WTC11 (cell line): Measurements from ENCODE around the gene LIG3. TPM values are rescaled to one million over a fixed set of nuclear protein-coding genes. Genes with fewer than 3 reads are reported as not detected.

Experiments
- ATAC-seq: fragments of 200-7000 bp; cut with Tn5 transposase; 2 replicates; pipeline ENCODE4 v1.10.0; 2021; ENCODE audit warnings: mild to moderate bottlenecking, moderate library complexity
- CTCF ChIA-PET: fragments of 300-600 bp; sonication (Branson Sonifier 250); formaldehyde crosslinking; loops from one replicate; lab custom pipeline; 2021; ENCODE audit warnings: antibody characterized with exemption; lab: Charles Lee
- POLR2A ChIA-PET: fragments of 350-600 bp; sonication (Branson Sonifier 250); formaldehyde crosslinking; loops from one replicate; lab custom pipeline; 2021; ENCODE audit warnings: antibody characterized with exemption; lab: Charles Lee
- DNase-seq: peaks from one replicate; pipeline ENCODE4 v3.0.0; 2021; ENCODE audit warnings: low spot score
- H3K27ac Mint-ChIP-seq: 2 replicates; pipeline ENCODE4 v1.8.0; 2021; ENCODE audit warnings: mixed read lengths
- H3K27me3 Mint-ChIP-seq: 2 replicates; pipeline ENCODE4 v1.8.0; 2021; ENCODE audit warnings: low read depth, mild to moderate bottlenecking, moderate library complexity, mixed read lengths
- H3K36me3 Mint-ChIP-seq: 2 replicates; pipeline ENCODE4 v1.8.0; 2021; ENCODE audit warnings: mixed read lengths
- H3K4me1 Mint-ChIP-seq: 2 replicates; pipeline ENCODE4 v1.8.0; 2022; ENCODE audit warnings: mixed read lengths
- H3K4me3 Mint-ChIP-seq: 2 replicates; pipeline ENCODE4 v1.8.0; 2021; ENCODE audit warnings: mild to moderate bottlenecking, moderate library complexity, mixed read lengths
- H3K9me3 Mint-ChIP-seq: 2 replicates; pipeline ENCODE4 v1.8.0; 2021; ENCODE audit warnings: mixed read lengths
- EMX1 ChIP-seq: fragments of 250-450 bp; sonication (Bioruptor Pico); IDR thresholded peaks from 2 replicates; pipeline ENCODE4 v1.8.0; 2021; ENCODE audit warnings: mild to moderate bottlenecking
- ERG ChIP-seq: fragments of 250-450 bp; sonication (Bioruptor Pico); IDR thresholded peaks from 2 replicates; pipeline ENCODE4 v1.8.0; 2021; ENCODE audit warnings: mild to moderate bottlenecking
- GTF2I ChIP-seq: fragments of 250-450 bp; sonication (Bioruptor Pico); conservative IDR thresholded peaks from 2 replicates; pipeline ENCODE4 v1.4.0; 2021; ENCODE audit warnings: mild to moderate bottlenecking
- HMGXB4 ChIP-seq: sonication (generic); formaldehyde crosslinking; IDR thresholded peaks from 2 replicates; pipeline ENCODE4 v1.8.1; 2023; ENCODE audit warnings: mild to moderate bottlenecking, moderate library complexity, missing genetic modification reagents
- JAZF1 ChIP-seq: fragments of 250-450 bp; sonication (Bioruptor Pico); IDR thresholded peaks from 2 replicates; pipeline ENCODE4 v1.9.0; 2021; ENCODE audit warnings: moderate library complexity, mild to moderate bottlenecking, inconsistent platforms
- JUN ChIP-seq: sonication (generic); formaldehyde crosslinking; IDR thresholded peaks from 2 replicates; pipeline ENCODE4 v1.8.0; 2023; ENCODE audit warnings: mild to moderate bottlenecking, missing genetic modification reagents
- NFE2L1 ChIP-seq: sonication (generic); formaldehyde crosslinking; IDR thresholded peaks from 2 replicates; pipeline ENCODE4 v1.8.1; 2023; ENCODE audit warnings: missing genetic modification reagents
- NR1H2 ChIP-seq: sonication (generic); formaldehyde crosslinking; IDR thresholded peaks from 2 replicates; pipeline ENCODE4 v1.9.0; 2021; ENCODE audit warnings: mild to moderate bottlenecking, moderate library complexity, missing genetic modification reagents
- TCF7 ChIP-seq: sonication (generic); formaldehyde crosslinking; IDR thresholded peaks from 2 replicates; pipeline ENCODE4 v1.8.0; 2022; ENCODE audit warnings: mild to moderate bottlenecking, low read depth, missing genetic modification reagents, moderate library complexity
- TEAD4 ChIP-seq: sonication (generic); formaldehyde crosslinking; IDR thresholded peaks from 2 replicates; pipeline ENCODE4 v1.8.0; 2022; ENCODE audit warnings: mild to moderate bottlenecking, missing genetic modification reagents
- USF2 ChIP-seq: sonication (generic); formaldehyde crosslinking; IDR thresholded peaks from 2 replicates; pipeline ENCODE4 v1.8.1; 2023; ENCODE audit warnings: mild to moderate bottlenecking, missing genetic modification reagents, moderate library complexity
- ZNF121 ChIP-seq: sonication (generic); formaldehyde crosslinking; IDR thresholded peaks from 2 replicates; pipeline ENCODE4 v1.8.0; 2023; ENCODE audit warnings: missing genetic modification reagents
- ZNF263 ChIP-seq: sonication (generic); formaldehyde crosslinking; IDR thresholded peaks from 2 replicates; pipeline ENCODE4 v1.8.1; 2022; ENCODE audit warnings: low read depth, mild to moderate bottlenecking, moderate library complexity, missing genetic modification reagents
- ZNF532 ChIP-seq: fragments of 250-450 bp; sonication (Bioruptor Pico); IDR thresholded peaks from 2 replicates; pipeline ENCODE4 v1.9.0; 2021; ENCODE audit warnings: mild to moderate bottlenecking, borderline replicate concordance
- total RNA-seq: library from RNA; stranded (reverse); gene quantifications from 3 replicates; pipeline ENCODE4 v1.2.3, GENCODE V29; 2021
- TF ChIP-seq, protein P1 (sequence below): sonication (generic); formaldehyde crosslinking; IDR thresholded peaks from 2 replicates; pipeline ENCODE4 v1.8.1; 2022; ENCODE audit warnings: mild to moderate bottlenecking, missing genetic modification reagents, moderate library complexity, borderline replicate concordance
- TF ChIP-seq, protein P2 (sequence below): sonication (generic); formaldehyde crosslinking; IDR thresholded peaks from 2 replicates; pipeline ENCODE4 v1.8.1; 2023; ENCODE audit warnings: mild to moderate bottlenecking, missing genetic modification reagents

The LIG3 gene
- total RNA-seq, 1 experiment from 2014 or later: 92.3 TPM

DNA sequence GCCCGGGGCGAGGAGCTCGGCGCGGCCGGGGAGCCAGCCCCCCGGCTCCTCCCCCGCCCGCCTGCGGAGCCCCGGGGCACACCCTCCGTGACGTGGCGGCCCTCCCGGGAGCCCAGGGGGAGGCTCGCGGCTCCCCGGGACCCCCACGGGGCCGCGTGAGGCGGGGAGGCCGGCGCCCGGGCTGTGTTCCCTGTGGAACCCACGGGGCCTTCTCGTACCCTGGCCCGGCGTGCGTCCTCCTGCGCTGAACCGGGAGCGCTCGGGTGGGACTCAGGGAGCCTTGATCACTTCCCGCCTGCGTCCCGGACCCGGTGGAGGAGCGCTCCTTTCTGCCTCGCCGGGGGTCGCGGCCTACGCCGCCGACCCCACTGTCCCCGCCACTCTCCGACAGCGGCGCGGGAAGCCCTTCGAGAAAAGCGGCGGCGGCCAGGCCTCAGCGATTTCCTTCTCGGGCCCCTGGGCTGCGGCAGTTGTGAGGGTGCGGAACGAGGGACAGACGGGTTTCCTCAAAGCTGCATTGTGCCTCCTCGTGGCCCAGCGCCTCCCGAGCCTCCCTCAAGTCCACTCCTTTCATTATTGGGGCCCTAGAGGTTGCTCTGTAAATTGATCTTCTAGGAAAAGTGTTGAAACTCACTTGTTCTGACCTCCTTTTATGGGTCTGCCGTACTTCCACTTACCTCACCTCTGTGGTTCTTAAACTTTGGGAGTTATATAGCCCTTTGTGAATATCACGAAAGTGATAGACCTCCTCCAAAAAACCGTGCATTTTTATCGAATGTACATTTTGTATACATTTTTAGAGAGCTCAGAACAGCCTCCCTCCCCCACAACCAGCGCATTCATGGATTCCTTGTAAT is 597 bp downstream of the LIG3 start (continued):
- TF ChIP-seq, protein P1, sequence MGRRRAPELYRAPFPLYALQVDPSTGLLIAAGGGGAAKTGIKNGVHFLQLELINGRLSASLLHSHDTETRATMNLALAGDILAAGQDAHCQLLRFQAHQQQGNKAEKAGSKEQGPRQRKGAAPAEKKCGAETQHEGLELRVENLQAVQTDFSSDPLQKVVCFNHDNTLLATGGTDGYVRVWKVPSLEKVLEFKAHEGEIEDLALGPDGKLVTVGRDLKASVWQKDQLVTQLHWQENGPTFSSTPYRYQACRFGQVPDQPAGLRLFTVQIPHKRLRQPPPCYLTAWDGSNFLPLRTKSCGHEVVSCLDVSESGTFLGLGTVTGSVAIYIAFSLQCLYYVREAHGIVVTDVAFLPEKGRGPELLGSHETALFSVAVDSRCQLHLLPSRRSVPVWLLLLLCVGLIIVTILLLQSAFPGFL (CRISPR knock-in tag): no peak
- TF ChIP-seq HMGXB4 (CRISPR knock-in tag): peak; percentile 32; the same call in 1 of the 2 replicates
- TF ChIP-seq, all 79 proteins: peak for 8

DNA sequence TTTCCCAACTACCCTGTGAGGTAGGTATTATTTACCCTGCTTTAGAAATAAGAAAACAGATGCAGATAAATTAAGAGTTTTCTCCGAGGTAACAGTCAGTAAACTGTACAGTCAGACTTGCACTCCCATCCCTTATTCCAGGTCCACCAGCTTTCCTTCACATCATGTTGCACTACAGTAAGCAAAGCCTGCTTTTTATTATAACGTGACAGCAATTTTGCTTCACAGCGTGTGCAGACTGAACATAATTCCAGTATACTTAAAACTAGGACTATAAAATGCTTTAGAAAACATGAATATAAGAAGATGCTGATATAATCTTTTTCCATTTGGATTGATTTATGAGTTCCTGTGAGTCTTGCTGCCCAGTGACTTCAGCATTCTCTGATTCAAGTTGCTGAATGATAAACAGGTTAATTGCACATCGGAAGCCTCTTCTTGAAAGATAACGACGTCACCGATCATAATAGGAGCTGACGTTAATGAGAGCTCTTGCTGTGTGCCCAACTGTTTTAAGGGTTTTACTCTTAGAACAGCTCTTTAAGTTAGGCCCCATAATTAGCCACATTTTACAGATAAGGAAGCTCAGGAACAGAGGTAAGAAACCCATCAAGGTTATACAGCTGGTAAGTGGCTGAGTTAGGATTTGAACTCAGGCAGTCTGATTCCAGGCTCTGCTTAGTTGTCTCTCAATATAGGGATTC is 1.4 kb downstream of the LIG3 start:
- Mint-ChIP-seq H3K4me1 (peaks cover 26% of the 10 kb centered on the region), H3K4me3 (peak overlapping the region; percentile 92), H3K27ac (peak overlapping the region; percentile 80), H3K36me3 (peaks cover 36% of the 10 kb centered on the region), H3K27me3 (no peaks in the 10 kb centered on the region), H3K9me3 (no peaks in the 10 kb centered on the region)
- CTCF ChIA-PET: interaction anchor here (0.7 to 1.9 kb wide), 5 partner anchors 10 to 138 kb away, joined by 3 to 8 read pairs (median 4); partner anchors contain the start of gene RAD51D
- ATAC-seq (no peak), DNase-seq (no peak)
- POLR2A ChIA-PET: interaction anchor here (0.6 kb wide), 1 partner anchor 215 kb away, joined by 4 read pairs; no protein-coding TSS in a partner anchor
- TF ChIP-seq ZNF121 (CRISPR knock-in tag) (no peak), JUN (CRISPR knock-in tag) (no peak), JAZF1 (CRISPR knock-in tag) (no peak), EMX1 (CRISPR knock-in tag) (no peak), USF2 (CRISPR knock-in tag) (no peak), TEAD4 (CRISPR knock-in tag) (no peak), NR1H2 (CRISPR knock-in tag) (no peak), ZNF532 (CRISPR knock-in tag) (no peak), HMGXB4 (CRISPR knock-in tag) (no peak), ZNF263 (CRISPR knock-in tag) (no peak), ERG (CRISPR knock-in tag) (no peak), GTF2I (no peak), NFE2L1 (no peak), TCF7 (CRISPR knock-in tag) (no peak)
- TF ChIP-seq, protein P2, sequence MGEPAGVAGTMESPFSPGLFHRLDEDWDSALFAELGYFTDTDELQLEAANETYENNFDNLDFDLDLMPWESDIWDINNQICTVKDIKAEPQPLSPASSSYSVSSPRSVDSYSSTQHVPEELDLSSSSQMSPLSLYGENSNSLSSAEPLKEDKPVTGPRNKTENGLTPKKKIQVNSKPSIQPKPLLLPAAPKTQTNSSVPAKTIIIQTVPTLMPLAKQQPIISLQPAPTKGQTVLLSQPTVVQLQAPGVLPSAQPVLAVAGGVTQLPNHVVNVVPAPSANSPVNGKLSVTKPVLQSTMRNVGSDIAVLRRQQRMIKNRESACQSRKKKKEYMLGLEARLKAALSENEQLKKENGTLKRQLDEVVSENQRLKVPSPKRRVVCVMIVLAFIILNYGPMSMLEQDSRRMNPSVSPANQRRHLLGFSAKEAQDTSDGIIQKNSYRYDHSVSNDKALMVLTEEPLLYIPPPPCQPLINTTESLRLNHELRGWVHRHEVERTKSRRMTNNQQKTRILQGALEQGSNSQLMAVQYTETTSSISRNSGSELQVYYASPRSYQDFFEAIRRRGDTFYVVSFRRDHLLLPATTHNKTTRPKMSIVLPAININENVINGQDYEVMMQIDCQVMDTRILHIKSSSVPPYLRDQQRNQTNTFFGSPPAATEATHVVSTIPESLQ (CRISPR knock-in tag): no peak
